Activated naive CD4-positive, alpha-beta T cell treated with anti-CD3 and anti-CD28 coated beads, Interleukin-2, amount 10 ng/mL, durations not matched to agents 7 days and 5 days (primary cell): ENCODE measurements around the gene HDAC5.
"Not testable (repeated sequence)": the region's sequence is repeated elsewhere in the genome, so short reads cannot be mapped to it uniquely, and the experiment has no call there.

Source experiments
- CTCF ChIA-PET: fragments of 350-600 bp; sonication (Branson Sonifier 250); formaldehyde crosslinking; loops from one replicate; lab custom pipeline; 2021; ENCODE audit warnings: antibody characterized with exemption; lab: Charles Lee
- DNase-seq: peaks from one replicate; pipeline ENCODE4 v3.0.0-alpha.2; 2020
- H3K27ac Mint-ChIP-seq: one replicate; pipeline ENCODE4 v1.8.0; 2021; ENCODE audit warnings: mild to moderate bottlenecking, moderate library complexity, mixed read lengths
- H3K27me3 Mint-ChIP-seq: one replicate; pipeline ENCODE4 v1.8.0; 2021; ENCODE audit warnings: mild to moderate bottlenecking, mixed read lengths
- H3K36me3 Mint-ChIP-seq: one replicate; pipeline ENCODE4 v1.8.0; 2021; ENCODE audit warnings: mixed read lengths
- H3K4me1 Mint-ChIP-seq: one replicate; pipeline ENCODE4 v1.8.0; 2021; ENCODE audit warnings: mixed read lengths
- H3K4me3 Mint-ChIP-seq: one replicate; pipeline ENCODE4 v1.8.0; 2021; ENCODE audit warnings: mild to moderate bottlenecking, moderate library complexity, mixed read lengths
- H3K9me3 Mint-ChIP-seq: one replicate; pipeline ENCODE4 v1.8.0; 2021; ENCODE audit warnings: mixed read lengths

HDAC5 gene

GRCh38 chr17:44123356-44124117 is at the start of gene HDAC5:
TSS of gene HDAC5 (minus strand) at chr17:44123641. CDS start at chr17:44117515, 6,126 bp downstream.
- peak within 1 kb of the TSS; percentile 94 for H3K27ac Mint-ChIP-seq

GRCh38 chr17:44171931-44172455 is 48.6 kb upstream of the HDAC5 start:
- H3K4me1 Mint-ChIP-seq: peaks cover 5% of the 10 kb centered on the region
- CTCF ChIA-PET: interaction anchor here (1.6 kb wide), 1 partner anchor 21 kb away, joined by 5 read pairs; no protein-coding TSS in a partner anchor
- H3K27ac Mint-ChIP-seq: no peak overlapping the region
- no peak overlapping the region for H3K4me3 Mint-ChIP-seq
- no peaks in the 10 kb centered on the region for H3K9me3 Mint-ChIP-seq
- peaks cover 10% of the 10 kb centered on the region for H3K36me3 Mint-ChIP-seq
- H3K27me3 Mint-ChIP-seq: no peaks in the 10 kb centered on the region
- DNase-seq: no peak

More at GRCh38 chr17:44123356-44124117, at the start of gene HDAC5:
- CTCF ChIA-PET: interaction anchor here (0.5 to 1.8 kb wide), 12 partner anchors 9 to 213 kb away, joined by 3 to 15 read pairs (median 4); partner anchors contain the start of gene HROB
- H3K4me1 Mint-ChIP-seq: peaks cover 37% of the 10 kb centered on the region
- DNase-seq: peak; percentile 96
- peaks cover 7% of the 10 kb centered on the region for H3K36me3 Mint-ChIP-seq
- peaks cover 39% of the 10 kb centered on the region for H3K27me3 Mint-ChIP-seq
- H3K4me3 Mint-ChIP-seq: peak within 1 kb of the TSS; percentile 96
- no peaks in the 10 kb centered on the region for H3K9me3 Mint-ChIP-seq

- H3K9me3 Mint-ChIP-seq: no peaks in the 10 kb centered on the region
- H3K27me3 Mint-ChIP-seq: no peaks in the 10 kb centered on the region
- H3K4me1 Mint-ChIP-seq: peaks cover 5% of the 10 kb centered on the region
- CTCF ChIA-PET: no interaction called here
- no peak for DNase-seq
- no peak within 1 kb of the TSS for H3K4me3 Mint-ChIP-seq
- H3K36me3 Mint-ChIP-seq: peaks cover 4% of the 10 kb centered on the region
- no peak within 1 kb of the TSS for H3K27ac Mint-ChIP-seq
Measured at GRCh38 chr17:44170499-44171201, 47.2 kb upstream of the HDAC5 start, which contains the start of gene ASB16. TSS of gene ASB16 (plus strand) at chr17:44170704. CDS start at chr17:44170790, 86 bp downstream.

GRCh38 chr17:44170135-44170498 is 46.7 kb upstream of the HDAC5 start:
- Mint-ChIP-seq H3K9me3 (no peaks in the 10 kb centered on the region), H3K36me3 (peaks cover 2% of the 10 kb centered on the region), H3K27ac (no peak overlapping the region), H3K4me1 (peaks cover 5% of the 10 kb centered on the region), H3K4me3 (no peak overlapping the region), H3K27me3 (no peaks in the 10 kb centered on the region)
- CTCF ChIA-PET: no interaction called here
- DNase-seq: no peak

GRCh38 chr17:44167181-44167861 is 43.9 kb upstream of the HDAC5 start:
- no peak for DNase-seq
- peaks cover 5% of the 10 kb centered on the region for H3K4me1 Mint-ChIP-seq
- H3K27ac Mint-ChIP-seq: no peak overlapping the region
- peaks cover 3% of the 10 kb centered on the region for H3K36me3 Mint-ChIP-seq
- no peak overlapping the region for H3K4me3 Mint-ChIP-seq
- CTCF ChIA-PET: interaction anchor here (0.8 to 1.6 kb wide), 11 partner anchors 13 to 287 kb away, joined by 3 to 17 read pairs (median 4); partner anchors contain the start of gene HDAC5
- no peaks in the 10 kb centered on the region for H3K9me3 Mint-ChIP-seq
- H3K27me3 Mint-ChIP-seq: no peaks in the 10 kb centered on the region

- Mint-ChIP-seq H3K27ac (no peak overlapping the region), H3K36me3 (peaks cover 8% of the 10 kb centered on the region), H3K4me1 (peaks cover 5% of the 10 kb centered on the region), H3K4me3 (no peak overlapping the region), H3K27me3 (no peaks in the 10 kb centered on the region), H3K9me3 (no peaks in the 10 kb centered on the region)
- CTCF ChIA-PET: interaction anchor here (1.2 kb wide), 1 partner anchor 13 kb away, joined by 3 read pairs; no protein-coding TSS in a partner anchor
- DNase-seq: no peak
Measured at GRCh38 chr17:44164476-44164875, 41.0 kb upstream of the HDAC5 start.

GRCh38 chr17:44159519-44160210 is 36.2 kb upstream of the HDAC5 start:
- no peak for DNase-seq
- CTCF ChIA-PET: no interaction called here

GRCh38 chr17:44155488-44155887 is 32.0 kb upstream of the HDAC5 start:
- Mint-ChIP-seq H3K4me3 (no peak overlapping the region), H3K9me3 (no peaks in the 10 kb centered on the region), H3K4me1 (peaks cover 10% of the 10 kb centered on the region), H3K27ac (peak overlapping the region; percentile 40), H3K36me3 (peaks cover 22% of the 10 kb centered on the region), H3K27me3 (no peaks in the 10 kb centered on the region)
- no peak for DNase-seq
- CTCF ChIA-PET: interaction anchor here (0.7 to 1.2 kb wide), 2 partner anchors 12 to 446 kb away, joined by 3 to 4 read pairs; no protein-coding TSS in a partner anchor

More at GRCh38 chr17:44159519-44160210, 36.2 kb upstream of the HDAC5 start:
- no peaks in the 10 kb centered on the region for H3K4me1 Mint-ChIP-seq
- no peak overlapping the region for H3K27ac Mint-ChIP-seq
- H3K27me3 Mint-ChIP-seq: no peaks in the 10 kb centered on the region
- H3K4me3 Mint-ChIP-seq: no peak overlapping the region
- H3K36me3 Mint-ChIP-seq: peaks cover 19% of the 10 kb centered on the region
- H3K9me3 Mint-ChIP-seq: no peaks in the 10 kb centered on the region

GRCh38 chr17:44152875-44153274 is 29.4 kb upstream of the HDAC5 start:
- no peak overlapping the region for H3K4me3 Mint-ChIP-seq
- peaks cover 16% of the 10 kb centered on the region for H3K4me1 Mint-ChIP-seq
- peaks cover 29% of the 10 kb centered on the region for H3K36me3 Mint-ChIP-seq
- H3K27ac Mint-ChIP-seq: peak overlapping the region; percentile 55
- no peaks in the 10 kb centered on the region for H3K27me3 Mint-ChIP-seq
- CTCF ChIA-PET: no interaction called here
- no peak for DNase-seq
- no peaks in the 10 kb centered on the region for H3K9me3 Mint-ChIP-seq

- Mint-ChIP-seq H3K4me1 (peaks cover 16% of the 10 kb centered on the region), H3K9me3 (no peaks in the 10 kb centered on the region), H3K27ac (peak overlapping the region; percentile 21), H3K27me3 (no peaks in the 10 kb centered on the region), H3K36me3 (peaks cover 32% of the 10 kb centered on the region), H3K4me3 (no peak overlapping the region)
- CTCF ChIA-PET: interaction anchor here (1.1 to 3.7 kb wide), 5 partner anchors 8 to 66 kb away, joined by 3 to 17 read pairs (median 6); partner anchors contain the start of gene TMUB2
- no peak for DNase-seq
Measured at GRCh38 chr17:44149750-44150329, 26.4 kb upstream of the HDAC5 start.

- not testable (repeated sequence) for H3K4me3 Mint-ChIP-seq, H3K9me3 Mint-ChIP-seq, H3K27me3 Mint-ChIP-seq, H3K27ac Mint-ChIP-seq, DNase-seq
- H3K4me1 Mint-ChIP-seq: peaks cover 16% of the 10 kb centered on the region
- peaks cover 30% of the 10 kb centered on the region for H3K36me3 Mint-ChIP-seq
- CTCF ChIA-PET: interaction anchor here (0.6 to 3.7 kb wide), 3 partner anchors 19 to 108 kb away, joined by 4 to 17 read pairs (median 4); no protein-coding TSS in a partner anchor
Measured at GRCh38 chr17:44149066-44149465, 25.6 kb upstream of the HDAC5 start.

- Mint-ChIP-seq H3K27ac (no peak overlapping the region), H3K27me3 (no peaks in the 10 kb centered on the region), H3K4me3 (no peak overlapping the region), H3K36me3 (peaks cover 28% of the 10 kb centered on the region), H3K4me1 (peaks cover 16% of the 10 kb centered on the region), H3K9me3 (no peaks in the 10 kb centered on the region)
- no peak for DNase-seq
- CTCF ChIA-PET: no interaction called here
Measured at GRCh38 chr17:44147812-44148211, 24.4 kb upstream of the HDAC5 start.
